ENCODE measurements around the gene PNRC2. TPM values are rescaled to one million over a fixed set of nuclear protein-coding genes. Genes with fewer than 3 reads are reported as not detected.

Gene PNRC2, protein sequence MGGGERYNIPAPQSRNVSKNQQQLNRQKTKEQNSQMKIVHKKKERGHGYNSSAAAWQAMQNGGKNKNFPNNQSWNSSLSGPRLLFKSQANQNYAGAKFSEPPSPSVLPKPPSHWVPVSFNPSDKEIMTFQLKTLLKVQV
- 90.9 and 143 TPM in 2 replicates for total RNA-seq

DNA sequence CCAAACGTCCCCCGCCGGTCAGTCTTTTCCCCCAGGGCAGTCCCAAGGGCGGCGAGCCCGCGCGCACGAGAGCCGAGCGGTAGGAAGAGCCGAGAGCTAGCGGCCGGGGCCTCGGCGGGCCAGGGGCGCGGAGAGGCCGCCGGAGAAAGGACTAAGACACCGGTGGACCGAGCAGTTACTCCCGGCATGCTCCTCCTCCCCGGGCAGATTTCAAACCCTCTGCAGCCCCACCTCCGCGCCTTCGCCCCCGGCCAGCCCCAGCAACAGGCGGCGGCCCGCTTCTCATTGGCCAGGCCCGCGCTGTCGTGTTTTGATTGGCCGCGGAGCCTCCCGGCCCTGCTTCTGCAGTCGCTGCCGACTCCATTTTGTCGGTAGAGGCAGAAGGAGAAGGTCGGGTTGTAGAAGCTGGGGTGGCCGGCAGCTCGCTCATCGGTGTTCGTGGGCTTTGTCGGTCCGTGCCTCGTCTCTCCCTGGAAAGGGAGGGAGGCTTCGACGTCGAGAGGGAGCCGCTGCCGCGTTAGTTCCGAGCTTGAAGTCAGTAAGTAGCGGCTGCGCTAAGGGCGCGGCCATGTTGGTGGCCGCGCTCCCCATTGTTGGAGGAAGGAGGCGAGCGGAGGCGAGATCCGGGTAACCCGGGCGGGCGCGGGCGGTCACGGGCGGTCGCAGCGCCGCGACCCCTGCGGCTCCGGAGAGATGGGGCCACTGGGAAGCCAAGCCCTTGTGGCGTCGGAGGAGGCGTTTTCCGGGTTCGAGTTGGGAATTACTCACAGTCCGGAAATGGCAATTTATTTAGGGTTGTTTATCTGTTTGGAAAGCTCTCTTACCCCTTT lies at the start of gene PNRC2:
Gene PNRC2, plus strand, starts transcription at position 368 of the 830 bp plus-strand sequence. CDS start 1,630 bp downstream, outside the sequence.

GRCh38 chr1:23913212-23913880 lies 46.3 kb upstream of the PNRC2 start, which contains the start of gene CNR2:
TSS of gene CNR2 (minus strand) at chr1:23913362. CDS start at chr1:23875617, 37,745 bp downstream.

DNA sequence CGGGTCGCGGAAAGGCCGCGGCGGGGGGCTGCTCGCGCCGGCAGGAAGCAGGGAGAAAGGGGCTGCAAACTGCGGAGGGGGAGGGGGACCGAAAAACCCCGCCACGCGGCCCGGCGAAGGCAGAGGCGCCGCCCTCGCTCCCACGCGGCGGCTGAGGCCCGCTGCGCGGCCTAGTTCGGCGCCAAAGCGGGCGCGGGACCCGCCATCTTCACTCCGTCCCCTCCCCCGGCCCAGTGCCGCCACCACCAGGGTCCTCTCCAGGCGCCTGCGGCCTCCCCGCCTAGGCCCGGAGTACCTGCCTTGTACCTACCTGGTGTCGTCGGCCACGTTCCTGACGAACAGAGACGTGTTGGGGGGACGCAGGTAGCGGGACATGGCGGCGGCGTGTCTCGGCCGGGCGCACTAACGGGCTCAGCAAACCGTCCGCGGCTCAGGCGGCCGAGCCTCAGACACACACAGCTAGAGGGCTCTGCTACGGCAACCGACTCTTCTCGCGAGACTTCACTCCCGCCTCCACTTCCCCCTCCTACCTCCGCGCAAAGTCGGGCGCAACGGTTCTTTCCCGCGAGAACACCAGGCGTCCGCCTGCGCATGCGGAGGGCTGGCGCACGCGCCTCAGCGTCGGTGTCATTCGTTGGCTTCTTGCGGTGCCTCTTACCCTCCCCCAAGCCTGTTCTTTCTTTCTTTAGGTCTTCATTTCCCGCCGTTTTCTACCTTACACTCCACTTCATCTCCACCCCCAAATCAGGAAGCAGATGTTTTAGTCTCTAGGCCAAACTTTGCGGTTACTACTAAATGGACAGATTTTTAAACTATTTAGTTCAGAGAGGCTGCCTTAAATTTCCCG lies 20.5 kb downstream of the PNRC2 start, which contains the start of gene SRSF10:
Gene SRSF10, minus strand, starts transcription at position 447 of the 847 bp plus-strand sequence. Its CDS starts 72 bp downstream, at position 375.

Other genes starting within 250 kb of the PNRC2 start
- gene ELOA, start 216.4 kb upstream of the PNRC2 start, total RNA-seq = 31.5 and 32.4 TPM in 2 replicates
- gene PITHD1, start 181.4 kb upstream of the PNRC2 start, total RNA-seq = 31.5 and 44.3 TPM in 2 replicates
- gene LYPLA2, start 168.7 kb upstream of the PNRC2 start, total RNA-seq = 35.8 and 45.2 TPM in 2 replicates
- gene GALE, start 159.1 kb upstream of the PNRC2 start, total RNA-seq = 19.3 and 29.3 TPM in 2 replicates
- 50.6 and 54.3 TPM in 2 replicates for gene HMGCL, start 134.4 kb upstream of the PNRC2 start, total RNA-seq
- 21.8 and 26.3 TPM in 2 replicates for gene FUCA1, start 91.5 kb upstream of the PNRC2 start, total RNA-seq
- gene CNR2, start 46.5 kb upstream of the PNRC2 start, total RNA-seq = not detected in 2 replicates
- 92.7 and 107 TPM in 2 replicates for gene SRSF10, start 20.5 kb downstream of the PNRC2 start, total RNA-seq
- 0.13 and 0.31 TPM in 2 replicates for gene MYOM3, start 152.3 kb downstream of the PNRC2 start, total RNA-seq
- gene IL22RA1, start 183.3 kb downstream of the PNRC2 start, total RNA-seq = 0.13 and 0.25 TPM in 2 replicates
- not detected in 2 replicates for gene IFNLR1, start 227.5 kb downstream of the PNRC2 start, total RNA-seq

Data from aortic smooth muscle cell (primary cell).